Activated naive CD4-positive, alpha-beta T cell treated with anti-CD3 and anti-CD28 coated beads, Interleukin-2, amount 10 ng/mL, durations not matched to agents 7 days and 5 days (primary cell): ENCODE results near the gene BAZ2A.

ENCODE experiments used
- CTCF ChIA-PET: fragments of 350-600 bp; sonication (Branson Sonifier 250); formaldehyde crosslinking; loops from one replicate; lab custom pipeline; 2021; ENCODE audit warnings: antibody characterized with exemption; lab: Charles Lee
- DNase-seq: peaks from one replicate; pipeline ENCODE4 v3.0.0-alpha.2; 2020
- H3K27ac Mint-ChIP-seq: one replicate; pipeline ENCODE4 v1.8.0; 2021; ENCODE audit warnings: mild to moderate bottlenecking, moderate library complexity, mixed read lengths
- H3K27me3 Mint-ChIP-seq: one replicate; pipeline ENCODE4 v1.8.0; 2021; ENCODE audit warnings: mild to moderate bottlenecking, mixed read lengths
- H3K36me3 Mint-ChIP-seq: one replicate; pipeline ENCODE4 v1.8.0; 2021; ENCODE audit warnings: mixed read lengths
- H3K4me1 Mint-ChIP-seq: one replicate; pipeline ENCODE4 v1.8.0; 2021; ENCODE audit warnings: mixed read lengths
- H3K4me3 Mint-ChIP-seq: one replicate; pipeline ENCODE4 v1.8.0; 2021; ENCODE audit warnings: mild to moderate bottlenecking, moderate library complexity, mixed read lengths
- H3K9me3 Mint-ChIP-seq: one replicate; pipeline ENCODE4 v1.8.0; 2021; ENCODE audit warnings: mixed read lengths

Gene BAZ2A

DNA sequence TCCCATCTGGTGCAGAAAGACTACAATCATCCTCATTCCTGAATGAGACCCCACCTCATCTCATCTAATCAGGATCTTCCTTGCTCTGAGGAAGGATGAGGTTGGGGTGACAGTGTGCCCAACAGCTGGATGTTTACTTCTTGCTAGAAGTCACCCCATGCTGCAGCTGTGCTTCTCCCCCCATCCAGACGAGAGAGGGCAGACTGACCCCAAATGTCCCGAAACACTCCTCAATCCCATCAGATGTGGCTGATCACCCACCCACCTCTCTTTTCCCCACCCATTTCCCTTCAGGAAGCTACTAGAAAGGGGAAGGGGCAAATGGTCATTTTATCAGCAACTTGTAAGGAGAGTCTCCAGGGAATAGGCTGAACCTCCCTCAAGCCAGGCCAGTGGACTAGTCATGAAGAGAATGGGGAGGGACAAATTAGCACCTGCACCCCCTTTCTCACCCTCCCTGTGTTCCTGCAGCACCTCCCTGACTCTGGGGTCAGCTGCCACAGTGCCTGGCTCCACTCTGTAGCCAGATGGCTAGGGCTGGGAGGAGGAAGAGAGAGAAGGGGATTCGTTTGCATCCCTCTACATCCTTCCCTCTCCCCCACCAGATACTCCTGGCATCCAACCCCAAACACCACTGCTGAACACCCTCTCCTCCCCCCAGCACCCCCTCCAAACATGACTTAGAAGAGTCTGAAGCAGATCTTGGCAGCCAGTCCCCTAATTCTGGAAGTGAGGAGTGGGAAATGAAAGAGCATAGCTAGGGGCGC lies 2.8 kb upstream of the BAZ2A start:
- peaks cover 35% of the 10 kb centered on the region for H3K36me3 Mint-ChIP-seq
- H3K27me3 Mint-ChIP-seq = no peaks in the 10 kb centered on the region
- peak overlapping the region; percentile 99 for H3K4me3 Mint-ChIP-seq
- peaks cover 75% of the 10 kb centered on the region for H3K4me1 Mint-ChIP-seq
- CTCF ChIA-PET = interaction anchor here (0.6 to 4.2 kb wide), 5 partner anchors 13 to 449 kb away, joined by 3 to 34 read pairs (median 3); partner anchors contain the start of gene ATP5F1B
- H3K9me3 Mint-ChIP-seq = no peaks in the 10 kb centered on the region
- H3K27ac Mint-ChIP-seq = peak overlapping the region; percentile 72
- no peak for DNase-seq

DNA sequence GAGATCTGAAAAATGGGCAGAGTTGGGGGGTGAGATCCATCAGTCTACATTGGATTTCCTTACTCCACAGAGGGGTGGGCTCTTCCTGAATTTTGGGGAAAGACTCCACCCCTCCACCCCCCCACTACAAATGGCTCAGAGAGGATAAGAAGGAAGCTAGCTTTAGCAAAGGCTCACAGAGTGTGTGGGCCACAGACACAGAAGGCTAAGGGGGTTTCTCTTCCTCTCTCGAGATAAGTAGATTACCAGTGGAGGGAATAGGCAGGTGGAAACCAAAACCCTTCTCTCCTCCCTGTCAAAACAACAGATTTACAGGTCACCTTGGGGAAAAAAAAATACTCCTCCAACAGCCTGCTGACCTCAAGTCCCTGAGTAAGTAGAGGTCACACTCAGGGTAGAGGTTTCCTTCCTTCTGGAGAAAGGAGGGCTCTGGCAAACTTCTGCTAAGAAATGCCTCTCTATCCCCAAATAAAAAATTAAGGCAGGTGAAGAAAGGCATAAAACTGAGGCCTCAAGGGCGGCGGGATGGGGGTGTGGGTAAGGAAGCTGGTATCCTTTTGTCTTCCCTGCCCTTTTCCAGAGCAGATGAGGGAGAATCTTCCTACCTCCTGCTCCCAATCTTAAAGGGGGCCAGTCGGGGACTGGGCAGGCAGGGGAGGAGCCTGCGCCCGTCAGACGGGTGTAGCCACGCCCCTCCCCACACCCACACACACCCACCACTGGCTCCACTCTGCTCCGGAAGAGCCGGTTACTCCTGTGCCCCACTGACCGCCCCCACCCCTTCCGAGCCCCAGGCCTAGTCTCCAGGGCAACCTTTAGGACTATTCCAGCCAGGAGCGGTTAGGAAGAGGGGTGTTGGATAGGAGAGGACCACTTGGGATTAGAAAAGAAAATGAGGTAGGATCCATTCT lies 1.9 kb upstream of the BAZ2A start:
- H3K4me1 Mint-ChIP-seq = peaks cover 70% of the 10 kb centered on the region
- DNase-seq = peak; percentile 72
- H3K4me3 Mint-ChIP-seq = peak overlapping the region; percentile 99
- CTCF ChIA-PET = no interaction called here
- H3K27me3 Mint-ChIP-seq = no peaks in the 10 kb centered on the region
- H3K9me3 Mint-ChIP-seq = no peaks in the 10 kb centered on the region
- peaks cover 30% of the 10 kb centered on the region for H3K36me3 Mint-ChIP-seq
- peak overlapping the region; percentile 64 for H3K27ac Mint-ChIP-seq

DNA sequence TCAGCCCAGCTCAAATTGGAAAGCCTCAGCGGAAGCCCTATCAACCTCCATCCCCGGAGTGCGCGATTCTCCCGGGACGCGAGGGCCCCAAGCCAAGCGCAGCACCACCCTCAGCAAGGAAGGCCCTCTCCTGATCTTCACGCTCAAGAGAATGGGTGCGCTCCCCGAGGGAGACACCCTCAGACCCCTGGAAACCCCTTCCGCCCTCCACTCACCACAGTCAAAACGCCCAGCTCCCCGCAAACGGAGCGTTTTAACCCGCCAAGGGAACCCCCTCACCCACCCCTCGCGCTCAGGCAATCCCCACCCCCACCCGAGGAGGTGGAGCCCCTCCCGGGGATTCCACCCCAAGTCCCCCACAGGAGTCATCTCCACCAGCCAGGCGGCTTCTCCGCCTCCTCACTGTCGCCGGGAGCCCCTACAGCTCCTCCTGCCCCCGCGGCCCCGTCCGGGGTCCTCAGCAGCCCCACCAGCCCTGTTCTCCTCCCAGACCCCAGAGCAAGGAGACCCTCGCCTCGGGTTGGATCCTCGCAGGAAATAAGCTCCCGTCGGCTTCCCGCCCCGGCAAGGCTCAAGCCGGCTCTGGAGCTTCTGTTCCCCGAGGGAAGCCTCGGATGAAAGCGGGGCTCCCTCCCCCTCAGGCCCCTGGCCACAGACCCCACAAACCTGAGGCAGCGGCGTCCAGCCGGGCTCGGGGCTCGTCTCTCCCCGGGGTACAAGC lies 507 bp downstream of the BAZ2A start:
- H3K27ac Mint-ChIP-seq = peak overlapping the region; percentile 93
- no peaks in the 10 kb centered on the region for H3K27me3 Mint-ChIP-seq
- CTCF ChIA-PET = interaction anchor here (0.9 to 2.1 kb wide), 7 partner anchors 12 to 116 kb away, joined by 3 to 11 read pairs (median 5); partner anchors contain the start of gene ATP5F1B
- peaks cover 39% of the 10 kb centered on the region for H3K36me3 Mint-ChIP-seq
- peak; percentile 65 for DNase-seq
- H3K4me1 Mint-ChIP-seq = peaks cover 74% of the 10 kb centered on the region
- H3K4me3 Mint-ChIP-seq = peak overlapping the region; percentile 84
- no peaks in the 10 kb centered on the region for H3K9me3 Mint-ChIP-seq

DNA sequence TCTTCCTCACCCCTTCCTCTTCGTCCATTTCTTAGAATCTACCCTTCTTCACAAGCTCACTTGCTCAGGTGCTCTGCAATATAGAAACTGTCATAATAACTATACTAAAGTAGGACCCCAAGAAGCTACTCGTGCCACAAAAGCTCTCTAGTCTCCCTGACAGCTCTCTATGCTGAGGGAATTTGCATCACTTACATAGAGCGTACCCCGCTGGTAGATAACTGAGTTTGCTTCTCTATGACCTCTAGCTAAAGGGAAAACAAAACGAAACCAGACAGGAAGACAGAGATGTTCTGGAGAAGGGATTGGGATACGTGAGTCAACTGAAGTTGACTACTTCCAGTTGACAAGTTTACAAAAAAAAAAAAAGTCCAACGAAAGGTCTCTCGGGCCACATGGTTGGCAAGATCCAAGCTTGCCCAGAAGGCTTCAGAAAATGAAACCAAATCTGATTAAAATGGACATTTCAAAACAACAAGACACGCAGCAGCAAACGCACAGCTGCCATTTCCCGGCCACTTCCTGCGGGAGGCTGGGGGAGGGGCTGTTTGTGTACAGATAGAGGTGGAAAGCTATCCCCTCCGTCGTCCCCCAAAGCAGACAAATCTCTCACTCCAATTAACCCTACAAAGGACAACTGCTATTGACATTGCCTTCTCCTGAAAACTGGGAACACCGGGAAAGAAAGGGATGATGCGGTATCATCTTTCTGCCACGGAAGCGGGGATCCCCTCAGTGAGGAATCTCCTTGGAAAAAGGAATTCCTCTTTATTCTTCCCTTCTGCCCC lies 1.3 kb downstream of the BAZ2A start:
- Mint-ChIP-seq H3K4me3 (peak overlapping the region; percentile 84), H3K9me3 (no peaks in the 10 kb centered on the region), H3K4me1 (peaks cover 74% of the 10 kb centered on the region), H3K27ac (peak overlapping the region; percentile 93), H3K27me3 (no peaks in the 10 kb centered on the region), H3K36me3 (peaks cover 37% of the 10 kb centered on the region)
- DNase-seq = peak; percentile 85
- CTCF ChIA-PET = interaction anchor here (0.9 to 2.1 kb wide), 11 partner anchors 8 to 116 kb away, joined by 3 to 19 read pairs (median 5); partner anchors contain the start of gene ATP5F1B

DNA sequence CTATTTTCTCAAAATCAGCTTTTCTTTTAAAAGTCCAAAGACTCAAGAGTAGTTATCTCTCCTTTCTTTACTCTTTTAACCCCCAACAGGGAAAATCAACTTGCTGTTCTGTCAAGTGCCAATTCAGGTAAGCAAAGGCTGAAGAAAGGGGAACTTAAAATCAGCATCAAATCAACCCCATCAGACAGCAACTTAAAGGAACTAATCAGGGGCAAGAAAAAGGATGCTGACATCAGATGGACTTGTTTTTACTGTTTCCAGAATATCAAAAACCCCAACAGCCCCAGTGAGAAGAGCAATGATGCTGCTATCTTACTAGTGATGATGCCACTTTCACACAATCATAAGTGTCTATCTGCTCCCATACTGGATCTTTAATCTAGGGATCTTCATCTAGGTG lies 3.4 kb downstream of the BAZ2A start:
- Mint-ChIP-seq H3K27me3 (no peaks in the 10 kb centered on the region), H3K4me1 (peaks cover 62% of the 10 kb centered on the region), H3K4me3 (no peak overlapping the region), H3K36me3 (peaks cover 44% of the 10 kb centered on the region), H3K9me3 (no peaks in the 10 kb centered on the region), H3K27ac (no peak overlapping the region)
- CTCF ChIA-PET = interaction anchor here (0.6 to 0.8 kb wide), 2 partner anchors 9 to 157 kb away, joined by 3 to 5 read pairs; no protein-coding TSS in a partner anchor
- no peak for DNase-seq

DNA sequence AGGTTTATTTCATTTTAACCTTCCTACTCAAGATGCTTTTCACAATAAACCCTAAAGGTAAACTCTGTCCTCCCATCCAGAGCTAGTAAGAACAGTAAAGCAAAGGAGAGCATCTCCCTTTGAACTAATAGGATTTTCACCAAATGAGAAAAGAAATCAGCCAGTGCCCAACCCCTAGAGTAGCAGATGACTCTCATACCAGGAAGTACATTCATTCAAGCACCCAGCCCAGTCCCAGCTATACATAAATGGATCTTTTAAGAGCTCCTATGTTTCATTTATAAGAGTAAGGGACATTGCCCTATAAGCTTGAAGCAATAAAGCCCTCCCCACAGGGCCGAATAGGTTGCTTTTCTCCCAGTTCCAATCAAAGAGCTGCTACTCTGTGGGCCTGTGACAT lies 7.6 kb downstream of the BAZ2A start:
- no peaks in the 10 kb centered on the region for H3K27me3 Mint-ChIP-seq
- H3K4me3 Mint-ChIP-seq = no peak overlapping the region
- DNase-seq = no peak
- no peaks in the 10 kb centered on the region for H3K9me3 Mint-ChIP-seq
- H3K36me3 Mint-ChIP-seq = peaks cover 40% of the 10 kb centered on the region
- H3K27ac Mint-ChIP-seq = no peak overlapping the region
- CTCF ChIA-PET = interaction anchor here (1.3 to 4.9 kb wide), 2 partner anchors 12 to 14 kb away, joined by 5 to 27 read pairs; no protein-coding TSS in a partner anchor
- H3K4me1 Mint-ChIP-seq = peaks cover 37% of the 10 kb centered on the region

DNA sequence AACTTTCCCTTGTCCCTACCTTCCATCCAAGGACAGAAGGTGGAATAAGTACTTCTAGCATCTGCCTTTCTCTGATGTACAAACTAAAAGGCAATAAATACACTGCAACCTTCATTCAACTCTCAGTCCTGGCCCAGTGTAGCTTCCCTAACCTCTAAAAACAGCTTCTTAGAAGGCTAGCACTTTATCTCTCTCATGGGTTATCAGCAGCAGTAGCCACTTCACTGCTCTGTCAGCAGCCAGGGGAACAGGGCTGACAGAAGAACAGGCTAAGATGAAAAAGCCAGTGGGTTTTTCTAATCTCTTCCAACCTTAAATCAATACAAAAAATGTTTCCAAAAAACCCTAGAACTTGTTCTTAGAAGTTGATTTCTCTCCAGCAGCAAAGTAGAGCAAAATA lies 13.2 kb downstream of the BAZ2A start:
- Mint-ChIP-seq H3K4me3 (no peak overlapping the region), H3K4me1 (peaks cover 2% of the 10 kb centered on the region), H3K27ac (no peak overlapping the region), H3K36me3 (peaks cover 59% of the 10 kb centered on the region), H3K9me3 (no peaks in the 10 kb centered on the region), H3K27me3 (no peaks in the 10 kb centered on the region)
- no peak for DNase-seq
- CTCF ChIA-PET = interaction anchor here (1.2 kb wide), 1 partner anchor 12 kb away, joined by 3 read pairs; no protein-coding TSS in a partner anchor

DNA sequence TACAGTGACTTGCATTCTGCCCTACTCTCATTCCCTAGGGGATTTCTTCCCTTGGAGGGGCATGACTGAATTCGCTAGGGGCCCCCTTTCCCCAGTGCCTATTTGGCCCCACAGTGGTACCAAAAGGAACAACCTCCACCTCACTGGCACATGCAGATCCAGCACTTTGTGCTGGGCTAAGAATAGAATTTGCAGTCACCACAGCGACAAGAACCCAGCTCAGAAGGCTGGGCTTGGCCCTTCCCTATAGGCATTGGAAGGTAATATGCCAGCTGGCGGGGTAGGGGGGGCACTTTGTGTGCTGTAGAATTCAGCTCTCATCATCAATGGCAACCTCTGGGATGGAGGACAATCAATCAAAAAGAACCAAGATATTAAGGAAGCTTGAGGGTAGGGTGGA lies 13.9 kb downstream of the BAZ2A start:
- DNase-seq = no peak
- H3K4me1 Mint-ChIP-seq = peaks cover 2% of the 10 kb centered on the region
- H3K36me3 Mint-ChIP-seq = peaks cover 66% of the 10 kb centered on the region
- no peaks in the 10 kb centered on the region for H3K9me3 Mint-ChIP-seq
- no peak overlapping the region for H3K27ac Mint-ChIP-seq
- no peaks in the 10 kb centered on the region for H3K27me3 Mint-ChIP-seq
- CTCF ChIA-PET = interaction anchor here (1.2 kb wide), 1 partner anchor 12 kb away, joined by 3 read pairs; no protein-coding TSS in a partner anchor
- no peak overlapping the region for H3K4me3 Mint-ChIP-seq

DNA sequence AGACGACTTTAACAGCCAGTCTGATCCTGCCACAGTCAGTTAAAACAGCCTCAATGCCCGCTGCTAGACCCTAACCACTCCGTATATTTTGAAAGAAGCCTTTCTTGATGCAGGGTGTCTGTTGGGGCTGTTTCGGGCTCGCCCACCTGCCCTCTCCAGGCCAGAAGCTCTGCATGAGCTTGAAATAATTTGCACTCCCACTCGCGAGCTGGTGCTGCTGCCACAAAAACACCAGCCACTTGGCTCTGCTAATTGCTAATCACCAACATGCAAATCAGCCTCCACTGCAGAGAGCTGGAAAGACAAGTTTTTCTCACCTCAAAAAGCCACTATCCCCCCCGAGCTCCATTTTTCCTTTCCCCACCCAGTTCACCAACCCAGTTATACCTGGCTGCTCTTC lies 15.5 kb downstream of the BAZ2A start:
- H3K4me1 Mint-ChIP-seq = peaks cover 2% of the 10 kb centered on the region
- CTCF ChIA-PET = interaction anchor here (1.0 kb wide), 1 partner anchor 22 kb away, joined by 3 read pairs; no protein-coding TSS in a partner anchor
- no peaks in the 10 kb centered on the region for H3K9me3 Mint-ChIP-seq
- no peaks in the 10 kb centered on the region for H3K27me3 Mint-ChIP-seq
- no peak overlapping the region for H3K4me3 Mint-ChIP-seq
- no peak overlapping the region for H3K27ac Mint-ChIP-seq
- H3K36me3 Mint-ChIP-seq = peaks cover 78% of the 10 kb centered on the region
- DNase-seq = no peak

DNA sequence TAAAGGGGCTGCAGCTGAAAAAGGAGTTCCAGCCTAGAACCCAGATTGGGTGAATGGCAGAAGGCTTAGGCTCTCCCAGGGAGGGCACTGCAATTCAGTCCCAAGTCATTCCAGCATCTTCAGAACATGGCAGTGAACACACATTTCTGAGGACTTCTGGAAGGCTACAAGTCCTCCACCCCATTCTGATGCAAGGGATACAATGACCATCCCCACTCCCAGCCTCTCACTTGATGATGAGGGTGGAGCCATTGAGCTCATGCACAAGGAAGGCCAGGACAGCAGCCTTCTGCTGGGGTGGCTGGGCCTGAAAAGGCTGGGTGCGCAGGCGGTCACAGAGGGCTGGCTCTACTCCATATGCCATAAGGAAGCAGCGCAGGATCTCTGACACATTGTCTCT lies 25.8 kb downstream of the BAZ2A start:
- Mint-ChIP-seq H3K27me3 (no peaks in the 10 kb centered on the region), H3K27ac (no peak overlapping the region), H3K4me1 (no peaks in the 10 kb centered on the region), H3K36me3 (peaks cover 71% of the 10 kb centered on the region), H3K4me3 (no peak overlapping the region), H3K9me3 (no peaks in the 10 kb centered on the region)
- no peak for DNase-seq
- CTCF ChIA-PET = interaction anchor here (1.5 kb wide), 1 partner anchor 32 kb away, joined by 4 read pairs; no protein-coding TSS in a partner anchor

DNA sequence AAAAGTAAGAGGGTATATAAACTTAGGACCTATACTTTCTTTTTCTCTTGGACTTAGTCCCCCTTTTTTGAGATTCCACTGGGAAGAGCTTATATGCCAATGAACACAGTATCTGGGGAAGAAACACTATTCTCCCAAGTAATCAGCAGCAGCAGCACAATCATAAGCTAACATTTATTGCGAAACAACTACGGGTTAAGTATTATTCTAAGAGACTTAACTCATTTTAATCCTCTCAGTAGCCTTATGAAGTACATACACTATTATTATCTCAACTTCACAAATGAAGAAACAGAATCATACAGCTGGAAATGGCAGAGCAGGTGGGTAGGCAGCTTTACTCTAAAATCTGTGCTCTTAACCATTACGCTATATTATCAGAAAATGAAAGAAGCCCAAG lies 27.9 kb downstream of the BAZ2A start:
- Mint-ChIP-seq H3K27me3 (no peaks in the 10 kb centered on the region), H3K4me1 (no peaks in the 10 kb centered on the region), H3K4me3 (no peak overlapping the region), H3K36me3 (peaks cover 80% of the 10 kb centered on the region), H3K9me3 (no peaks in the 10 kb centered on the region), H3K27ac (no peak overlapping the region)
- CTCF ChIA-PET = interaction anchor here (1.1 to 3.2 kb wide), 5 partner anchors 11 to 399 kb away, joined by 3 to 31 read pairs (median 9); no protein-coding TSS in a partner anchor
- no peak for DNase-seq

DNA sequence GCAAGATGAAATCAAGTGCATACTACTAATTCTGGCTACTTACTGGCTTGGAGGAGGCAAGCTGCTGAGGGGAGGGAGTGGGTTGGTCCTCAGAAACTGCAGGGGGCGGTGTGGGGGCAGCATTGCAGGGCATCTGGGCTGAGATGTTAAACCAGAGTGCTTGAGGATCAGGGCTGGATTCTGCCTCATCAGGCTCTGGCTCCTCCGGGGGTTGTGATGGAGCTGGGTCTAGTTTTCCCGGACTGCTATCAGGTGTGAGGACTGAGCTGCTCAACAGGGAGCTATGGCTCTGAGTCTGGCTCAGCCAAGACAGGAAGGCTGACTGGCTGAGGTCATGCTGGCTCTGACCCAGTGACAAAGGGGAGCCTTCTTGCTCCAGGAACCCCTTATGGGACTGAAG lies 28.6 kb downstream of the BAZ2A start:
- H3K36me3 Mint-ChIP-seq = peaks cover 80% of the 10 kb centered on the region
- no peaks in the 10 kb centered on the region for H3K27me3 Mint-ChIP-seq
- CTCF ChIA-PET = interaction anchor here (0.6 to 3.2 kb wide), 5 partner anchors 10 to 400 kb away, joined by 3 to 31 read pairs (median 6); no protein-coding TSS in a partner anchor
- DNase-seq = peak; percentile 61
- H3K4me1 Mint-ChIP-seq = no peaks in the 10 kb centered on the region
- H3K27ac Mint-ChIP-seq = no peak overlapping the region
- no peak overlapping the region for H3K4me3 Mint-ChIP-seq
- H3K9me3 Mint-ChIP-seq = no peaks in the 10 kb centered on the region
